Liver (tissue), 3 donors: ENCODE measurements around the gene C2CD4D.

Experiments
- EGR1 ChIP-seq, 2 donors: IDR thresholded peaks; 2 replicates each; pipeline ENCODE4 v1.6.1; 2016 to 2018; ENCODE audit warnings: antibody characterized with exemption in 2 of 2, low read depth in 2 of 2
- GABPA ChIP-seq, 2 donors: IDR thresholded peaks in 1 of 2; conservative IDR thresholded peaks in 1 of 2; 2 replicates each; pipeline ENCODE4 v1.6.1; 2016; ENCODE audit warnings: antibody characterized with exemption in 2 of 2, mild to moderate bottlenecking in 1 of 2, moderate library complexity in 1 of 2
- HNF4G ChIP-seq: IDR thresholded peaks from 2 replicates; pipeline ENCODE4 v1.6.1; 2016; ENCODE audit warnings: antibody characterized with exemption
- NR2F2 ChIP-seq: IDR thresholded peaks from 2 replicates; pipeline ENCODE4 v1.6.1; 2016; ENCODE audit warnings: antibody characterized with exemption
- RAD21 ChIP-seq, 2 donors: IDR thresholded peaks; 2 replicates each; pipeline ENCODE4 v1.6.1; 2016; ENCODE audit warnings: antibody characterized with exemption in 2 of 2, mild to moderate bottlenecking in 2 of 2
- SP1 ChIP-seq: IDR thresholded peaks from 2 replicates; pipeline ENCODE4 v1.6.1; 2018; ENCODE audit warnings: antibody characterized with exemption, mild to moderate bottlenecking
- TAF1 ChIP-seq: conservative IDR thresholded peaks from 2 replicates; pipeline ENCODE4 v1.6.1; 2016; ENCODE audit warnings: antibody characterized with exemption, mild to moderate bottlenecking
- TF ChIP-seq, protein P1 (sequence below): fragments of 150-350 bp; IDR thresholded peaks from 2 replicates; pipeline ENCODE4 v1.5.1; 2017; ENCODE audit warnings: improper control_type of control experiment, low read depth, low read length; ENCODE audit not compliant: missing input control
- TF ChIP-seq, protein P2 (sequence below): IDR thresholded peaks from 2 replicates; pipeline ENCODE4 v1.6.1; 2016; ENCODE audit warnings: antibody characterized with exemption
- TF ChIP-seq, protein P3 (sequence below): IDR thresholded peaks from 2 replicates; pipeline ENCODE4 v1.6.1; 2016; ENCODE audit warnings: antibody characterized with exemption, mild to moderate bottlenecking
- TF ChIP-seq, protein P4 (sequence below): IDR thresholded peaks from 2 replicates; pipeline ENCODE4 v1.6.1; 2016; ENCODE audit warnings: antibody characterized with exemption
- TF ChIP-seq, protein P5 (sequence below): IDR thresholded peaks from 2 replicates; pipeline ENCODE4 v1.6.1; 2016; ENCODE audit warnings: antibody characterized with exemption
- donor health status: healthy.
- donor health status: healthy.

DNA sequence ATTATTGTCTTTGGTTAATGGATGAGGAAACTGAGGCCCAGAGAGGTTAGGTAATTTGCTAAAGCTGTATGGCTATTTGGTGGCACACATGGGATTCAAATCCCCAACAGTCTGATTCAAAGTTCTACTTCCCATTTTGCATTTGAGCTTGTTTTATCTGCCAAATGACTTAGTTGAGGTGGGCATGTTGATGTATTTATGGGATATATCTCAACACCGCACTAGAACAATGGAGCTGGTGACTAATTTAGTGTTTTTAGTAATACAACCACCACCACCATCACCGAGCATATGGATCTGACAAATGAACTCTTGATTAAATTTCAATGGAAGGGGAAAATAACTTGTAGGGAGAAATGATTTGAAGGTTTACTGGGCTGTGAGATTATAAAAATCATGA lies 42.8 kb upstream of the C2CD4D start:
- TF ChIP-seq, protein P1, sequence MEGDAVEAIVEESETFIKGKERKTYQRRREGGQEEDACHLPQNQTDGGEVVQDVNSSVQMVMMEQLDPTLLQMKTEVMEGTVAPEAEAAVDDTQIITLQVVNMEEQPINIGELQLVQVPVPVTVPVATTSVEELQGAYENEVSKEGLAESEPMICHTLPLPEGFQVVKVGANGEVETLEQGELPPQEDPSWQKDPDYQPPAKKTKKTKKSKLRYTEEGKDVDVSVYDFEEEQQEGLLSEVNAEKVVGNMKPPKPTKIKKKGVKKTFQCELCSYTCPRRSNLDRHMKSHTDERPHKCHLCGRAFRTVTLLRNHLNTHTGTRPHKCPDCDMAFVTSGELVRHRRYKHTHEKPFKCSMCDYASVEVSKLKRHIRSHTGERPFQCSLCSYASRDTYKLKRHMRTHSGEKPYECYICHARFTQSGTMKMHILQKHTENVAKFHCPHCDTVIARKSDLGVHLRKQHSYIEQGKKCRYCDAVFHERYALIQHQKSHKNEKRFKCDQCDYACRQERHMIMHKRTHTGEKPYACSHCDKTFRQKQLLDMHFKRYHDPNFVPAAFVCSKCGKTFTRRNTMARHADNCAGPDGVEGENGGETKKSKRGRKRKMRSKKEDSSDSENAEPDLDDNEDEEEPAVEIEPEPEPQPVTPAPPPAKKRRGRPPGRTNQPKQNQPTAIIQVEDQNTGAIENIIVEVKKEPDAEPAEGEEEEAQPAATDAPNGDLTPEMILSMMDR: no peak
- TF ChIP-seq EGR1 (IDR thresholded peaks at IDR 0.05; ENCODE audit: low read depth in 2 of 2) (no peak), RAD21 (IDR thresholded peaks at IDR 0.05) (no peak), SP1 (no peak), GABPA (IDR thresholded peaks at IDR 0.05 in 1 of 2, conservative IDR thresholded peaks at IDR 0.05 in 1 of 2) (no peak), HNF4G (no peak), NR2F2 (no peak), TAF1 (no peak)
- TF ChIP-seq, protein P2, sequence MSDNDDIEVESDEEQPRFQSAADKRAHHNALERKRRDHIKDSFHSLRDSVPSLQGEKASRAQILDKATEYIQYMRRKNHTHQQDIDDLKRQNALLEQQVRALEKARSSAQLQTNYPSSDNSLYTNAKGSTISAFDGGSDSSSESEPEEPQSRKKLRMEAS: no peak
- TF ChIP-seq, protein P3, sequence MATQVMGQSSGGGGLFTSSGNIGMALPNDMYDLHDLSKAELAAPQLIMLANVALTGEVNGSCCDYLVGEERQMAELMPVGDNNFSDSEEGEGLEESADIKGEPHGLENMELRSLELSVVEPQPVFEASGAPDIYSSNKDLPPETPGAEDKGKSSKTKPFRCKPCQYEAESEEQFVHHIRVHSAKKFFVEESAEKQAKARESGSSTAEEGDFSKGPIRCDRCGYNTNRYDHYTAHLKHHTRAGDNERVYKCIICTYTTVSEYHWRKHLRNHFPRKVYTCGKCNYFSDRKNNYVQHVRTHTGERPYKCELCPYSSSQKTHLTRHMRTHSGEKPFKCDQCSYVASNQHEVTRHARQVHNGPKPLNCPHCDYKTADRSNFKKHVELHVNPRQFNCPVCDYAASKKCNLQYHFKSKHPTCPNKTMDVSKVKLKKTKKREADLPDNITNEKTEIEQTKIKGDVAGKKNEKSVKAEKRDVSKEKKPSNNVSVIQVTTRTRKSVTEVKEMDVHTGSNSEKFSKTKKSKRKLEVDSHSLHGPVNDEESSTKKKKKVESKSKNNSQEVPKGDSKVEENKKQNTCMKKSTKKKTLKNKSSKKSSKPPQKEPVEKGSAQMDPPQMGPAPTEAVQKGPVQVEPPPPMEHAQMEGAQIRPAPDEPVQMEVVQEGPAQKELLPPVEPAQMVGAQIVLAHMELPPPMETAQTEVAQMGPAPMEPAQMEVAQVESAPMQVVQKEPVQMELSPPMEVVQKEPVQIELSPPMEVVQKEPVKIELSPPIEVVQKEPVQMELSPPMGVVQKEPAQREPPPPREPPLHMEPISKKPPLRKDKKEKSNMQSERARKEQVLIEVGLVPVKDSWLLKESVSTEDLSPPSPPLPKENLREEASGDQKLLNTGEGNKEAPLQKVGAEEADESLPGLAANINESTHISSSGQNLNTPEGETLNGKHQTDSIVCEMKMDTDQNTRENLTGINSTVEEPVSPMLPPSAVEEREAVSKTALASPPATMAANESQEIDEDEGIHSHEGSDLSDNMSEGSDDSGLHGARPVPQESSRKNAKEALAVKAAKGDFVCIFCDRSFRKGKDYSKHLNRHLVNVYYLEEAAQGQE: no peak
- TF ChIP-seq, protein P4, sequence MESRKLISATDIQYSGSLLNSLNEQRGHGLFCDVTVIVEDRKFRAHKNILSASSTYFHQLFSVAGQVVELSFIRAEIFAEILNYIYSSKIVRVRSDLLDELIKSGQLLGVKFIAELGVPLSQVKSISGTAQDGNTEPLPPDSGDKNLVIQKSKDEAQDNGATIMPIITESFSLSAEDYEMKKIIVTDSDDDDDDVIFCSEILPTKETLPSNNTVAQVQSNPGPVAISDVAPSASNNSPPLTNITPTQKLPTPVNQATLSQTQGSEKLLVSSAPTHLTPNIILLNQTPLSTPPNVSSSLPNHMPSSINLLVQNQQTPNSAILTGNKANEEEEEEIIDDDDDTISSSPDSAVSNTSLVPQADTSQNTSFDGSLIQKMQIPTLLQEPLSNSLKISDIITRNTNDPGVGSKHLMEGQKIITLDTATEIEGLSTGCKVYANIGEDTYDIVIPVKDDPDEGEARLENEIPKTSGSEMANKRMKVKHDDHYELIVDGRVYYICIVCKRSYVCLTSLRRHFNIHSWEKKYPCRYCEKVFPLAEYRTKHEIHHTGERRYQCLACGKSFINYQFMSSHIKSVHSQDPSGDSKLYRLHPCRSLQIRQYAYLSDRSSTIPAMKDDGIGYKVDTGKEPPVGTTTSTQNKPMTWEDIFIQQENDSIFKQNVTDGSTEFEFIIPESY: no peak
- TF ChIP-seq, protein P5, sequence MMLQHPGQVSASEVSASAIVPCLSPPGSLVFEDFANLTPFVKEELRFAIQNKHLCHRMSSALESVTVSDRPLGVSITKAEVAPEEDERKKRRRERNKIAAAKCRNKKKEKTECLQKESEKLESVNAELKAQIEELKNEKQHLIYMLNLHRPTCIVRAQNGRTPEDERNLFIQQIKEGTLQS: no peak
